ENCODE results near the gene CDSN. TPM values are rescaled to one million over a fixed set of nuclear protein-coding genes. Genes with fewer than 3 reads are reported as not detected.

CDSN gene
- total RNA-seq, 1 donor from 2014 or later, result not detected

DNA sequence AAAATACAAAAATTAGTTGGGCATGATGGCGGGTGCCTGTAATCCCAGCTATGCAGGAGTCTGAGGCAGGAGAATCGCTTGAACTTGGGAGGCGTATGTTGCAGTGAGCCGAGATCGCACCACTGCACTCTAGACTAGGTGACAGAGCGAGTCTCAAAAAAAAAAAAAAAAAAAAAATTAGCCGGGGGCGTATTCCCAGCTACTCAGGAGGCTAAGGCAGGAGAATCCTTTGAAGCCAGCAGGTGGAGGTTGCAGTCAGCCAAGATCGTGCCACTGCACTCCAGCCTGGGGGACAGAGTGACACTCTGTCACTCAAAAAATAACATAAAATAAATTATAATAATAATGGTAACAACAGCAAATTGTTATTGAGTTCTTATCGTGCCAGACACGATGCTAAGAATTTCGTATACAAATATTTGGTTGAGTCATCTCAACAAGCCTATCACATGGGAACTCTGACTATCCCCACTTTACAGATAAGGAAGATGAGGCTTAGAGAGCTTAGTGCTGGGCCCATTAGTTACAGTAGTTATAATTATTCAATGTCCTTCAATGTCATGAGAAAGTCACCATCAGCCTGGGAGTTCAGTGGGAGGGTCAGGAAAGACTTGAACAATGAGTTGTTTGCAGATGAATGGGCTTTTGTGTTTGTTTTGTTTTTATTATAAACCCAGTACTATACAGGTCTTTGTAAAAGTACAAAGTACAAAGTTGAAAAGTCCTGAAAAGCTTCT is 27.3 kb downstream of the CDSN start:
- Mint-ChIP-seq H3K27ac (ENCODE audit: unreplicated experiment) (no peak overlapping the region), H3K36me3 (ENCODE audit: low read depth) (no peaks in the 10 kb centered on the region), H3K27me3 (ENCODE audit: low read depth) (no peaks in the 10 kb centered on the region), H3K9me3 (no peaks in the 10 kb centered on the region), H3K4me3 (no peak overlapping the region), H3K4me1 (peaks cover 9% of the 10 kb centered on the region)
- DNase-seq (ENCODE audit: low read depth, low spot score), result no peak
- TF ChIP-seq CTCF (conservative IDR thresholded peaks at IDR 0.05), result no peak

GRCh38 chr6:31092238-31092637 is 28.0 kb downstream of the CDSN start:
- H3K9me3 Mint-ChIP-seq, result no peaks in the 10 kb centered on the region
- DNase-seq (ENCODE audit: low read depth, low spot score), result no peak
- H3K4me1 Mint-ChIP-seq, result peaks cover 14% of the 10 kb centered on the region
- H3K27ac Mint-ChIP-seq (ENCODE audit: unreplicated experiment), result no peak overlapping the region
- TF ChIP-seq CTCF (conservative IDR thresholded peaks at IDR 0.05), result no peak
- no peaks in the 10 kb centered on the region for H3K27me3 Mint-ChIP-seq (ENCODE audit: low read depth)
- H3K36me3 Mint-ChIP-seq (ENCODE audit: low read depth), result no peaks in the 10 kb centered on the region
- H3K4me3 Mint-ChIP-seq, result no peak overlapping the region

DNA sequence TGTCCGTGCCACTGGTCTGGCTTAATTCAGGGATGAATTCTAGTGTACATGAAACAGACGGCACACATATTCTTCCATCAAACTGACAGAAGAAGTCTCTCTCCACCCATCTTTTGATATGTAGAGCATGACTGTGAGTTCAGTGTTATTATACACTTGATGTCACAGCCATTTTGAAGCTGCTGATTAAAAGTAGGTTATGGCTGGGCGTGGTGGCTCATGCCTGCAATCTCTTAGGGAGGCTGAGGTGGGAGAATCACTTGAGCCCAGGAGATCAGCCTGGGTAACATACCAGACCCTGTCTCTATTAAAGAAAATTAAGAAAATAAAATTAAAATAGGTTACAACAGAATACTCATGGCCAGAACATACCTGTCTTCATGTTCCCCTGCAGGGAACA is 28.6 kb downstream of the CDSN start:
- Mint-ChIP-seq H3K27ac (ENCODE audit: unreplicated experiment) (no peak overlapping the region), H3K9me3 (no peaks in the 10 kb centered on the region), H3K27me3 (ENCODE audit: low read depth) (no peaks in the 10 kb centered on the region), H3K4me3 (no peak overlapping the region), H3K4me1 (peaks cover 19% of the 10 kb centered on the region), H3K36me3 (ENCODE audit: low read depth) (no peaks in the 10 kb centered on the region)
- DNase-seq (ENCODE audit: low read depth, low spot score), result no peak
- no peak for TF ChIP-seq CTCF (conservative IDR thresholded peaks at IDR 0.05)

- H3K27me3 Mint-ChIP-seq (ENCODE audit: low read depth), result no peaks in the 10 kb centered on the region
- peaks cover 19% of the 10 kb centered on the region for H3K4me1 Mint-ChIP-seq
- H3K9me3 Mint-ChIP-seq, result no peaks in the 10 kb centered on the region
- DNase-seq (ENCODE audit: low read depth, low spot score), result no peak
- no peaks in the 10 kb centered on the region for H3K36me3 Mint-ChIP-seq (ENCODE audit: low read depth)
- no peak for TF ChIP-seq CTCF (conservative IDR thresholded peaks at IDR 0.05)
- no peak overlapping the region for H3K27ac Mint-ChIP-seq (ENCODE audit: unreplicated experiment)
- no peak overlapping the region for H3K4me3 Mint-ChIP-seq
These were observed 29.3 kb downstream of the CDSN start for GRCh38 chr6:31090973-31091364.

- DNase-seq (ENCODE audit: low read depth, low spot score), result no peak
- no peaks in the 10 kb centered on the region for H3K9me3 Mint-ChIP-seq
- H3K4me1 Mint-ChIP-seq, result peaks cover 19% of the 10 kb centered on the region
- TF ChIP-seq CTCF (conservative IDR thresholded peaks at IDR 0.05), result no peak
- H3K27me3 Mint-ChIP-seq (ENCODE audit: low read depth), result no peaks in the 10 kb centered on the region
- H3K27ac Mint-ChIP-seq (ENCODE audit: unreplicated experiment), result no peak overlapping the region
- H3K4me3 Mint-ChIP-seq, result no peak overlapping the region
- H3K36me3 Mint-ChIP-seq (ENCODE audit: low read depth), result no peaks in the 10 kb centered on the region
These were observed 29.8 kb downstream of the CDSN start for GRCh38 chr6:31090275-31090972.
